GM18511 (cell line): ENCODE results near the gene CTSG.
"Not testable (repeated sequence)": the region's sequence is repeated elsewhere in the genome, so short reads cannot be mapped to it uniquely, and the experiment has no call there.

ENCODE experiments used
- ATAC-seq: cut with Tn5 transposase; IDR thresholded peaks from one replicate; pipeline ENCODE4 v1.9.1; 2021; ENCODE audit warnings: mild to moderate bottlenecking, moderate library complexity; ENCODE audit not compliant: unreplicated experiment

CTSG gene

DNA sequence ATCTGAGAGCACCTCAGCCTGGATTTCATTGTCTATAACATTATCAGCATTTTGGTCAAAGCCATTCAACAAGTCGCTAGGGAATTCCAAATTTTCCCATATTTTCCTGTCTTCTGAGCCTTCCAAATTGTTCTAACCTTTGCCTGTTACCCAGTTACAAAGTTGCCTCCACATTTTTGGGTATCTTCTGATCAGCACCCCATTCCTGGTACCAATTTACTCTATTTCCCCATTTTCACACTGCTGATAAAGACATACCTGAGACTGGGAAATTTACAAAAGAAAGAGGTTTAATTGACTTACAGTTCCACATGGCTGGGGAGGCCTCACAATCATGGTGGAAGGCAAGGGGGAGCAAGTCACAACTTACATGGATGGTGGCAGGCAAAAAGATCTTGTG lies 27.0 kb downstream of the CTSG start:
- ATAC-seq, result not testable (repeated sequence)

DNA sequence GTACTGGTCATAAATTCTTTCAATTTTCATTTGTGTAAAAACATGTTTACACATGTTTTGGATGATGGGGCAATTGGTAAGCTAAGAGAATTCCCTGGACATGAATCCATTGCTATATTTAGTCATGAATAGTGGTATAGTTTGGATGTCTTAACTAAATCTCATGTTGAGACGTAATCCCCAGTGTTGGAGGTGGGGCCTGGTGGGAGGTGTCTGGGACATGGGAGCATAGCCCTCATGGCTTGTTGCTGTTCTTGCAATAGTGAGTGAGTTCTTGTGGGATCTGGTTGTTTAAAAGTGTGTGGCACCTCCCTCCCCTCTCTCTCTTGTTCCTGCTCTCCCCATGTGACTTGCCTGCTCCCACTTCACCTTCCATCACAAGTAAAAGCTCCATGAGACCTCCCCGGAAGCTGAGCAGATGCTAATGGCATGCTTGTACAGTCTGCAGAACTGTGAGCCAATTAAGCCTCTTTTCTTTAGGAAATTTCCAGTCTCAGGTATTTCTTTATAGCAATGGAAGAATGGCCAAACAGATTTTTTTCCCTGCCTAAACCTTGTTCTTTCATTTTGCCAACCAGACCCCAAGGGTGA lies 33.6 kb downstream of the CTSG start:
- ATAC-seq, result no peak

DNA sequence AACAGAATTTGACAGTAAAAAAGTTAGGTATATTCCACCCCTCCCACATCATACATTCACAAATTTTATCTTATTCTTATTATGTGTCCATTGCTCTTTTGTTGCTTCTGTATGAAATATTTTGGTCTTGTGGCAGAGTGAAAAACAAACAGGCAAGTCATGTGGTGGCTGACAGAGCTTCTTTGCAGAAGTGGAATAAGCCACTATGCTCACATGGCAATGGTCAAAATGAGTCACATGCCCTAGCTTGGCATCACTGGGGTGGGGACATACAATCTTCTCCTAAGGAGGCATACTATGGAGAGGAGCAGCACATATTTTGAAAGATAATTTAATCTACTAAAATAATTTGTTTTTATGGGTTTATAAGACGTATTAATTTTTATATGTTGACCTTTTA lies 40.3 kb downstream of the CTSG start:
- no peak for ATAC-seq

DNA sequence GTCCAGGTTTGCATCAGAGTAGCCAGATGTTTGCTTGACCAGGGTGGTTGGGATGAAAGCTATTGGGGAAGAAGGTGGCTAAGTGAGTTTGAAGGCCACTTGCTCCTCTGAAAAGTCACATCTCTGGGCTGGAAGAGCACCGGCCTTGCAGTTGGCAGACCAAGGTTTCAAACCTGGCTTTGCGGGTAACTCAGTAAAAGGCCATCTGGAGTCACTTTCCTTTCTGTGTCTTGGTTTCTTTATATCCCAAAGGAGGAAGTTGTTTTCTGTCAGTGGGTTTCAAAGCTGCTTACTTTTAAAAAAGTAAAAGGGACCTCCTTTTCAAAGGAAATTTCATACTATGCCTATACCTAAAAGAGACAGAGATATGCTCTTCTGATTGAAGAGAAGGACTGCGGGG lies 41.8 kb downstream of the CTSG start:
- ATAC-seq, result no peak

DNA sequence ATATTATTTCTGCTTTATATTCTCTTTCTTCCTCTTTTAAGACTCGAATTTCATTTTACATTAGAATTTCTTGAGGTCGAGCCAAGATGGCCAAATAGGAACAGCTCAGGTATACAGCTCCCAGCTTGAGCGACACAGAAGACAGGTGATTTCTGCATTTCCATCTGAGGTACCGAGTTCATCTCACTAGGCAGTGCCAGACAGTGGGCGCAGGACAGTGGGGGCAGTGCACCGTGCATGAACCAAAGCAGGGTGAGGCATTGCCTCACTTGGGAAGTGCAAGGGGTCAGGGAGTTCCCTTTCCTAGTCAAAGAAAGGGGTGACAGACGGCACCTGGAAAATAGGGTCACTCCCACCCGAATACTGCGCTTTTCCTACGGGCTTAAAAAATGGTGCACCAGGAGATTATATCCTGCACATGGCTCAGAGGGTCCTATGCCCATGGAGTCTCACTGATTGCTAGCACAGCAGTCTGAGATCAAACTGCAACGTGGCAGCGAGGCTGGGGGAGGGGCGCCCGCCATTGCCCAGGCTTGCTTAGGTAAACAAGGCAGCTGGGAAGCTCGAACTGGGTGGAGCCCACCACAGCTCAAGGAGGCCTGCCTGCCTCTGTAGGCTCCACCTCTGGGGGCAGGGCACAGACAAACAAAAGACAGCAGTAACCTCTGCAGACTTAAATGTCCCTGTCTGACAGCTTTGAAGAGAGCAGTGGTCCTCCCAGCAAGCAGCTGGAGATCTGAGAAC lies 50.0 kb downstream of the CTSG start:
- not testable (repeated sequence) for ATAC-seq
